NCI-H2107 treated with DMSO at 0.1 percent for 48 hours (cell line): ENCODE measurements around the gene CENPS.

Experiments used
- DNase-seq: peaks from one replicate; lab custom pipeline; 2025; ENCODE audit not compliant: unreplicated experiment; lab: John Stamatoyannopoulos, UW

CENPS gene

DNA sequence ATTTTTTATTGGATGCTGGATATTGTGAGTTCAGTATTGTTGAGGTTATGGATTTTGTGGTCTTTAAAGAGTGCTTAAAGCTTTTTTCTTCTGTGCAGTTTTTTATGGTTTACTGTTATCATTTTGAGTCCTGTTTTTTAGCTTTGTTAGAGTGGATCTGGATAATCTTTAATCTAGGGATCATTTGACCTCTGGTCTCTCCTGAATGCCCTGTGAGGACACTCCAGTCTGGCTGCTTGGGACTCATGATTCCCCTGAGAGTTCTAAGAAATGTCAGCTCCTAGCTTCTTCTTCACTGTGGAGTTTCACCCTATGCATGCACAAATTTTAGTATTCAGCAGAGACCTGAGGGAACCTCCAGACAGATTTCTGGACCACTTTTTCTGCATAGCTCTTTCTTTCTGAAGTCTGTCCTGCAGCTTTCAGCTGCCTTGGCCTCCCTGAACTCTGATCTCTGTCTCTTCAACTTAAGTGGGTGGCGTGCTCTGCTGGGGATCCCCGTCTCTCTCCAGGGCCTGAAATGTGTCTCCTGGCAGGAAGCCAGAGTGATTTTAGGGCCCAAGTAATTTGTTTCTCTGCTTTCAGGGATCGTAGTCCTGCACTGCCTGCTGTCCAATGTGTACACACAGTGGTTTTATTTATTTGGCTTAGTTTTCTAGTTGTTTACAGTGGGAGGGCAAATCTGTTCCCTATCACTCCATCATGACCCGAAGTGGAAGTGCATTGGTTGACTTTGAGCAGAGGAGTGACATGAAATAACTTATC is 59.2 kb downstream of the CENPS start:
- no peak for DNase-seq

DNA sequence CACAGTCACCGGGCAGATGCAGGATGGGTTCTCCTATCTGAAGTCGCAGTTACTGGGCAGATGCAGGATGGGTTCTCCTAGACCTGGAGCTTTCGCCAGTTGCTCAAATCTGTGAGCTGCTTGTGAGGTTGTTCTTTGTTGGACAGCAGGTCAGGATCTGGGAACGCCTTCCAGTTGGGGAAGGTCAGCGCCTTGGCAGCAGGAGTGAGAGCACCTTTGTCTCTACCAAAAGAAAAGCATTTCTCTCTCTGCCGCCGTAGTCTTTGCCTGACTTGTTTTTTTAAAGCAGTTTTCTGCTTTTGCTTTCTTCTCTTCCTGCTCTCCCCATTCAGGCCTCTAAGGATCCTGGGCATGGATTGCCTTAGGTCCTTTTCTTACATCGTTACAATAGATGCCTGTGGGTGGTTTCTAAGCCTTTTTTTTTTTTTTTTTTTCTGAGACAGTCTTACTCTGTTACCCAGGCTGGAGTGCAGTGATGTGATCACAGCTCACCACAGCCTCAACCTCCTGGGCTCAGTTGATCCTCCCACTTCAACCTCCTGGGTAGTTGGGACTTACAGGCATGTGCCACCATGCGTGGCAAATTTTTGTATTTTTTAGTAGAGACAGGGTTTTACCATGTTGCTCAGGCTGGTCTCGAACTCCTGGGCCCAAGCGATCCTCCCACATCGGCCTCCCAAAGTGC is 60.2 kb downstream of the CENPS start:
- DNase-seq, result no peak
